ENCODE results near the gene TMA7.

GRCh38 chr3:48422681-48423080 is 17.4 kb upstream of the TMA7 start:
- no peak for TF ChIP-seq POLR2A (IDR thresholded peaks at IDR 0.05)
- TF ChIP-seq, protein P1, sequence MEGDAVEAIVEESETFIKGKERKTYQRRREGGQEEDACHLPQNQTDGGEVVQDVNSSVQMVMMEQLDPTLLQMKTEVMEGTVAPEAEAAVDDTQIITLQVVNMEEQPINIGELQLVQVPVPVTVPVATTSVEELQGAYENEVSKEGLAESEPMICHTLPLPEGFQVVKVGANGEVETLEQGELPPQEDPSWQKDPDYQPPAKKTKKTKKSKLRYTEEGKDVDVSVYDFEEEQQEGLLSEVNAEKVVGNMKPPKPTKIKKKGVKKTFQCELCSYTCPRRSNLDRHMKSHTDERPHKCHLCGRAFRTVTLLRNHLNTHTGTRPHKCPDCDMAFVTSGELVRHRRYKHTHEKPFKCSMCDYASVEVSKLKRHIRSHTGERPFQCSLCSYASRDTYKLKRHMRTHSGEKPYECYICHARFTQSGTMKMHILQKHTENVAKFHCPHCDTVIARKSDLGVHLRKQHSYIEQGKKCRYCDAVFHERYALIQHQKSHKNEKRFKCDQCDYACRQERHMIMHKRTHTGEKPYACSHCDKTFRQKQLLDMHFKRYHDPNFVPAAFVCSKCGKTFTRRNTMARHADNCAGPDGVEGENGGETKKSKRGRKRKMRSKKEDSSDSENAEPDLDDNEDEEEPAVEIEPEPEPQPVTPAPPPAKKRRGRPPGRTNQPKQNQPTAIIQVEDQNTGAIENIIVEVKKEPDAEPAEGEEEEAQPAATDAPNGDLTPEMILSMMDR (IDR thresholded peaks at IDR 0.05), result no peak

All from heart left ventricle (tissue), 13 donors.